ENCODE measurements around the gene TECPR2.

TECPR2 gene

GRCh38 chr14:102424923-102425322 lies 62.2 kb downstream of the TECPR2 start:
- no peak for DNase-seq (ENCODE audit: low read depth)

- DNase-seq (ENCODE audit: low read depth), result no peak
These were observed 64.1 kb downstream of the TECPR2 start for GRCh38 chr14:102426796-102427195.

- no peak for DNase-seq (ENCODE audit: low read depth)
These were observed 64.9 kb downstream of the TECPR2 start for GRCh38 chr14:102427642-102428041.

GRCh38 chr14:102430212-102430908 lies 67.6 kb downstream of the TECPR2 start:
- no peak for DNase-seq (ENCODE audit: low read depth)

GRCh38 chr14:102431751-102432150 lies 69.0 kb downstream of the TECPR2 start:
- DNase-seq (ENCODE audit: low read depth), result no peak

GRCh38 chr14:102434647-102435175 lies 72.0 kb downstream of the TECPR2 start:
- no peak for DNase-seq (ENCODE audit: low read depth)

GRCh38 chr14:102437997-102438915 lies 75.5 kb downstream of the TECPR2 start:
- peak; percentile 77 for DNase-seq (ENCODE audit: low read depth)

- DNase-seq (ENCODE audit: low read depth), result no peak
These were observed 76.8 kb downstream of the TECPR2 start for GRCh38 chr14:102439556-102439955.

GRCh38 chr14:102440392-102440791 lies 77.7 kb downstream of the TECPR2 start:
- DNase-seq (ENCODE audit: low read depth), result no peak

GRCh38 chr14:102442241-102443211 lies 79.8 kb downstream of the TECPR2 start:
- no peak for DNase-seq (ENCODE audit: low read depth)

- DNase-seq (ENCODE audit: low read depth), result no peak
These were observed 82.3 kb downstream of the TECPR2 start for GRCh38 chr14:102445066-102445465.

GRCh38 chr14:102445641-102446040 lies 82.9 kb downstream of the TECPR2 start:
- no peak for DNase-seq (ENCODE audit: low read depth)

GRCh38 chr14:102450206-102451063 lies 87.7 kb downstream of the TECPR2 start:
- DNase-seq (ENCODE audit: low read depth), result no peak

- no peak for DNase-seq (ENCODE audit: low read depth)
These were observed 88.3 kb downstream of the TECPR2 start for GRCh38 chr14:102451064-102451352.

GRCh38 chr14:102452302-102452701 lies 89.6 kb downstream of the TECPR2 start:
- no peak for DNase-seq (ENCODE audit: low read depth)

GRCh38 chr14:102454711-102455110 lies 92.0 kb downstream of the TECPR2 start:
- DNase-seq (ENCODE audit: low read depth), result no peak

- no peak for DNase-seq (ENCODE audit: low read depth)
These were observed 94.8 kb downstream of the TECPR2 start for GRCh38 chr14:102457509-102457908.

GRCh38 chr14:102461490-102462338 lies 99.0 kb downstream of the TECPR2 start:
- no peak for DNase-seq (ENCODE audit: low read depth)

- DNase-seq (ENCODE audit: low read depth), result no peak
These were observed 99.7 kb downstream of the TECPR2 start for GRCh38 chr14:102462391-102462790.

GRCh38 chr14:102464006-102464405 lies 101.3 kb downstream of the TECPR2 start:
- no peak for DNase-seq (ENCODE audit: low read depth)

Data from EH (cell line).